IMR-90 (cell line): Measurements from ENCODE around the gene CKAP5. TPM values are rescaled to one million over a fixed set of nuclear protein-coding genes. Genes with fewer than 3 reads are reported as not detected.
A peak's percentile ranks its signal among the peaks of the same experiment; 100 is the strongest.

ENCODE experiments used
- ATAC-seq: fragments of 200-7000 bp; cut with Tn5 transposase; 2 replicates; pipeline ENCODE4 v1.9.1; 2020; ENCODE audit warnings: low read depth, mild to moderate bottlenecking, moderate library complexity
- BruUV-seq: library from RNA; stranded (reverse); fragments of 400-500 nt; replicated peaks from 2 replicates; lab custom pipeline; 2021; lab: Mats Ljungman, UMichigan
- CTCF ChIA-PET: fragments of 300-600 bp; formaldehyde crosslinking; extraction: SDS; loops from one replicate; lab custom pipeline; 2021; ENCODE audit warnings: antibody characterized with exemption; lab: Yijun Ruan, JAX
- POLR2A ChIA-PET: fragments of 300-600 bp; sonication (Branson Sonifier 250); formaldehyde crosslinking; loops from one replicate; lab custom pipeline; 2022; ENCODE audit warnings: antibody characterized with exemption; ENCODE audit not compliant: unreplicated experiment; lab: Charles Lee
- DNase-seq: peaks from one replicate; pipeline ENCODE4 v3.0.0; 2013
- H2AFZ ChIP-seq: replicated peaks from 2 replicates; pipeline ENCODE3; 2013; ENCODE audit warnings: low read length, mild to moderate bottlenecking; ENCODE audit not compliant: poor library complexity
- H2AK5ac ChIP-seq: 2 replicates; pipeline ENCODE4 v1.6.1; 2013; ENCODE audit warnings: low read depth, low read length, inconsistent platforms
- H2AK9ac ChIP-seq: replicated peaks from 2 replicates; pipeline ENCODE3; 2013; ENCODE audit warnings: mild to moderate bottlenecking, low read depth, low read length, moderate library complexity; ENCODE audit not compliant: poor library complexity
- H2BK120ac ChIP-seq: 2 replicates; pipeline ENCODE4 v1.6.1; 2013; ENCODE audit warnings: low read depth, low read length, inconsistent platforms
- H2BK15ac ChIP-seq: 3 replicates; pipeline ENCODE4 v1.6.1; 2013; ENCODE audit warnings: low read depth, low read length, inconsistent platforms
- H2BK20ac ChIP-seq: 2 replicates; pipeline ENCODE4 v1.6.1; 2013; ENCODE audit warnings: low read depth, mild to moderate bottlenecking, inconsistent platforms, low read length, moderate library complexity
- H2BK5ac ChIP-seq: 2 replicates; pipeline ENCODE4 v1.6.1; 2013; ENCODE audit warnings: mild to moderate bottlenecking, low read depth, low read length, inconsistent platforms; ENCODE audit not compliant: poor library complexity, severe bottlenecking
- H3K14ac ChIP-seq: replicated peaks from 2 replicates; pipeline ENCODE4 v1.6.1; 2013; ENCODE audit warnings: low read depth, low read length, inconsistent platforms
- H3K18ac ChIP-seq: 2 replicates; pipeline ENCODE4 v1.6.1; 2013; ENCODE audit warnings: low read depth, low read length, control low read depth
- H3K23ac ChIP-seq: 2 replicates; pipeline ENCODE4 v1.6.1; 2013; ENCODE audit warnings: low read depth, low read length, inconsistent platforms
- H3K27ac ChIP-seq: 2 replicates; pipeline ENCODE4 v1.5.1; 2013; ENCODE audit warnings: mild to moderate bottlenecking, control low read depth, low read length; ENCODE audit not compliant: insufficient read depth
- H3K27me3 ChIP-seq: 2 replicates; pipeline ENCODE4 v1.6.1; 2013; ENCODE audit warnings: low read length; ENCODE audit not compliant: control insufficient read depth, insufficient read depth
- H3K36me3 ChIP-seq: 2 replicates; pipeline ENCODE4 v1.6.1; 2013; ENCODE audit warnings: low read length, mixed read lengths; ENCODE audit not compliant: control insufficient read depth, insufficient read depth
- H3K4ac ChIP-seq: 2 replicates; pipeline ENCODE4 v1.6.1; 2013; ENCODE audit warnings: low read depth, low read length, inconsistent platforms
- H3K4me1 ChIP-seq: 2 replicates; pipeline ENCODE4 v1.6.1; 2013; ENCODE audit warnings: low read length, mixed read lengths; ENCODE audit not compliant: control insufficient read depth, insufficient read depth
- H3K4me2 ChIP-seq: 2 replicates; pipeline ENCODE4 v1.6.1; 2013; ENCODE audit warnings: low read depth, mild to moderate bottlenecking, control low read depth, low read length, moderate library complexity
- H3K4me3 ChIP-seq: 2 replicates; pipeline ENCODE4 v1.5.1; 2013; ENCODE audit warnings: low read depth, mild to moderate bottlenecking, control low read depth, low read length, moderate library complexity; ENCODE audit not compliant: insufficient read depth
- H3K56ac ChIP-seq: 2 replicates; pipeline ENCODE4 v1.6.1; 2013; ENCODE audit warnings: low read length, inconsistent platforms; ENCODE audit not compliant: insufficient read depth; ENCODE audit errors: extremely low read depth
- H3K79me1 ChIP-seq, 2 experiments: 2 replicates each; pipeline ENCODE4 v1.6.1; 2013; ENCODE audit warnings: low read length in 2 of 2, inconsistent platforms in 1 of 2, low read depth in 1 of 2
- H3K9ac ChIP-seq: 2 replicates; pipeline ENCODE4 v1.6.1; 2013; ENCODE audit warnings: low read depth, low read length, control low read depth
- H3K9me1 ChIP-seq: 2 replicates; pipeline ENCODE4 v1.6.1; 2013; ENCODE audit warnings: low read length, inconsistent platforms; ENCODE audit not compliant: insufficient read depth
- H3K9me3 ChIP-seq: 2 replicates; pipeline ENCODE4 v1.6.1; 2013; ENCODE audit warnings: low read length; ENCODE audit not compliant: control insufficient read depth, insufficient read depth
- H4K20me1 ChIP-seq: 2 replicates; pipeline ENCODE4 v1.6.1; 2013; ENCODE audit warnings: low read length, inconsistent platforms; ENCODE audit not compliant: insufficient read depth
- H4K5ac ChIP-seq: 2 replicates; pipeline ENCODE4 v1.6.1; 2013; ENCODE audit warnings: mild to moderate bottlenecking, low read depth, low read length, control low read depth
- H4K8ac ChIP-seq, 2 experiments: 2 replicates each; pipeline ENCODE4 v1.6.1; 2013; ENCODE audit warnings: low read depth in 2 of 2, low read length in 2 of 2, control low read depth in 1 of 2, inconsistent platforms in 1 of 2
- H4K91ac ChIP-seq: 2 replicates; pipeline ENCODE4 v1.6.1; 2013; ENCODE audit warnings: low read depth, low read length, inconsistent platforms; ENCODE audit not compliant: insufficient read depth
- BHLHE40 ChIP-seq: fragments of 150-350 bp; IDR thresholded peaks from 2 replicates; pipeline ENCODE4 v1.6.1; 2016; ENCODE audit warnings: mild to moderate bottlenecking, low read depth, low read length
- FOS ChIP-seq: fragments of 150-350 bp; IDR thresholded peaks from 2 replicates; pipeline ENCODE4 v1.6.1; 2016; ENCODE audit warnings: low read depth, low read length
- MAFK ChIP-seq: IDR thresholded peaks from 2 replicates; pipeline ENCODE4 v1.6.1; 2012; ENCODE audit warnings: low read depth, low read length, improper control_type of control experiment
- MXI1 ChIP-seq: IDR thresholded peaks from 2 replicates; pipeline ENCODE4 v1.6.1; 2012; ENCODE audit warnings: low read depth, mild to moderate bottlenecking, low read length, moderate library complexity, borderline replicate concordance
- POLR2A ChIP-seq: IDR thresholded peaks from 2 replicates; pipeline ENCODE4 v1.6.1; 2012; ENCODE audit warnings: mild to moderate bottlenecking, low read depth, low read length
- RAD21 ChIP-seq: IDR thresholded peaks from 2 replicates; pipeline ENCODE4 v1.6.1; 2012; ENCODE audit warnings: low read length, improper control_type of control experiment
- RCOR1 ChIP-seq: IDR thresholded peaks from 2 replicates; pipeline ENCODE4 v1.6.1; 2012; ENCODE audit warnings: mild to moderate bottlenecking, low read length, improper control_type of control experiment; ENCODE audit not compliant: insufficient replicate concordance
- SMC3 ChIP-seq: fragments of 150-350 bp; IDR thresholded peaks from 2 replicates; pipeline ENCODE4 v1.6.1; 2016; ENCODE audit warnings: low read depth, mild to moderate bottlenecking, antibody characterized with exemption, low read length, moderate library complexity
- WGBS, 2 experiments: methylation state at CpG; one replicate each; pipeline versions ENCODE4 v1.1.5 to v1.1.7; 2013; ENCODE audit warnings: missing lambda C conversion rate in 2 of 2; ENCODE audit not compliant: insufficient read length in 1 of 2; ENCODE audit errors: extremely low coverage in 2 of 2; 5-methylcytosine and 5-hydroxymethylcytosine counted together
- dilution Hi-C: fragments of 300-500 bp; cut with HindIII; formaldehyde crosslinking; loops from one replicate; pipeline ENCODE4 v1.14.3; 2018; ENCODE audit warnings: low sequenced_read_pairs; ENCODE audit not compliant: unreplicated experiment
- in situ Hi-C: fragments of 300-500 bp; cut with MboI; formaldehyde crosslinking; loops from 3 replicates; pipeline ENCODE4 v1.14.3; 2019; ENCODE audit warnings: low sequenced_read_pairs, inconsistent platforms, mixed read lengths
- intact Hi-C: fragments of 100-400 bp; cut with micrococcal nuclease; formaldehyde crosslinking; loops from 2 replicates; pipeline ENCODE4 v1.10.0; 2022
- polyA plus RNA-seq, 3 experiments: library from polyadenylated mRNA; depleted of rRNA; stranded (reverse); fragments of >200 nt; gene quantifications; 2 replicates each; pipeline ENCODE4 v1.2.3, GENCODE V29; 2012; ENCODE audit warnings: low replicate concordance in 1 of 3
- total RNA-seq: library from RNA; depleted of rRNA; stranded (reverse); fragments of >200 nt; gene quantifications from 2 replicates; pipeline ENCODE4 v1.2.3, GENCODE V29; 2012
- TF ChIP-seq, protein P1 (sequence below): conservative IDR thresholded peaks from 2 replicates; pipeline ENCODE4 v1.5.1; 2012; ENCODE audit warnings: mild to moderate bottlenecking, low read depth, low read length, improper control_type of control experiment
- TF ChIP-seq, protein P2 (sequence below): fragments of 150-350 bp; IDR thresholded peaks from 2 replicates; pipeline ENCODE4 v1.6.1; 2017; ENCODE audit warnings: mild to moderate bottlenecking, antibody characterized with exemption, low read length, low read depth

Gene CKAP5
- total and polyA plus RNA-seq, 2 of the 4 experiments (the other 2 are of a cell fraction), result 59.5 to 79.2 TPM

DNA sequence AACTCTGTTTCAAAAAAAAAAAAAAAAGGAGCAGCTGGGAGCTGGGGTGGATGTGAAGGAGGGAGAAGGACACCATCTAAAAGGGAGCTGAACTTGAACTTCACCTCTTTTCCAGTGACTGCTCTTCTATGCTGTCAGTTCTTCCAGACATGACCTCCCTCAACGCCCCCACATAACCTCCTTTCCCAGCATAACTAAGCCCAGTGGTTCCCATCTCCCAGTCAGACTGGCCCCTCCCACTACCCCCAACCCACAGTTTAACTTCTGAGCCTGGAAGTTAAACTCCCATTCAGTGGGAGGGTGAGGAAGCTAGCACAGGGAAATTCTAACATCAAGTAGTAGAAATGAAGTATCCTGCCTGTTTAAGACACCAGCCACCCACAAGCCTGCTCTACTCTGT is 147.5 kb downstream of the CKAP5 start (continued):
- TF ChIP-seq, protein P1, sequence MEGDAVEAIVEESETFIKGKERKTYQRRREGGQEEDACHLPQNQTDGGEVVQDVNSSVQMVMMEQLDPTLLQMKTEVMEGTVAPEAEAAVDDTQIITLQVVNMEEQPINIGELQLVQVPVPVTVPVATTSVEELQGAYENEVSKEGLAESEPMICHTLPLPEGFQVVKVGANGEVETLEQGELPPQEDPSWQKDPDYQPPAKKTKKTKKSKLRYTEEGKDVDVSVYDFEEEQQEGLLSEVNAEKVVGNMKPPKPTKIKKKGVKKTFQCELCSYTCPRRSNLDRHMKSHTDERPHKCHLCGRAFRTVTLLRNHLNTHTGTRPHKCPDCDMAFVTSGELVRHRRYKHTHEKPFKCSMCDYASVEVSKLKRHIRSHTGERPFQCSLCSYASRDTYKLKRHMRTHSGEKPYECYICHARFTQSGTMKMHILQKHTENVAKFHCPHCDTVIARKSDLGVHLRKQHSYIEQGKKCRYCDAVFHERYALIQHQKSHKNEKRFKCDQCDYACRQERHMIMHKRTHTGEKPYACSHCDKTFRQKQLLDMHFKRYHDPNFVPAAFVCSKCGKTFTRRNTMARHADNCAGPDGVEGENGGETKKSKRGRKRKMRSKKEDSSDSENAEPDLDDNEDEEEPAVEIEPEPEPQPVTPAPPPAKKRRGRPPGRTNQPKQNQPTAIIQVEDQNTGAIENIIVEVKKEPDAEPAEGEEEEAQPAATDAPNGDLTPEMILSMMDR, result no peak

DNA sequence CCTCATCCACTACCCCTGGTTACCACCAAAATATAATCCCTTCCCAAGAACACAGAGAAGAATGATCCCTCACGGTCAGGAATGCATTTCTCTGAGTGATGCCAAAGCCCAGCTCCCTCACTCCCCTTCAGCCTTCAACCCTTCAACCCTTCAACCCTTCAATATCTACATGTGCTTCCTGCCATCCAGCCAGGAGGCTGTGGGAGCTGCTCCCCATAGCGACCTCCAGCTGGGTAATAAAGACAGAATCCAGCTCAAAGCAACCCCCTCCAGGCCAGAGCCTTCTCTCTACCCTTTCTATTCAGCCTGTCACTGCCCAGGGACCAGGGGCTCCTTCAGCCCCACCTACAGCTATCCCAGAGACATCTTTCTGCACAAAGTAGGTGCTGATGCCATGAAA is 148.4 kb downstream of the CKAP5 start:
- Histone ChIP-seq H3K56ac (no peak overlapping the region), H4K91ac (no peak overlapping the region), H3K9me1 (peaks cover 12% of the 10 kb centered on the region; the same call in 1 of the 2 replicates), H3K14ac (peak overlapping the region; percentile 45; the same call in 1 of the 2 replicates), H4K5ac (0 out of 2 replicates have a peak overlapping the region, but pooled peaks have one; percentile 7), H3K18ac (no peak overlapping the region), H3K27me3 (no peaks in the 10 kb centered on the region), H3K36me3 (peaks cover 40% of the 10 kb centered on the region), H3K9ac (no peak overlapping the region; the same call in 1 of the 2 replicates), H3K4me1 (peaks cover 13% of the 10 kb centered on the region), H3K79me1 (peaks cover 33 to 80% of the 10 kb centered on the region in 2 experiments), H2BK20ac (no peak overlapping the region), H3K4me2 (peak overlapping the region; percentile 1; the same call in 1 of the 2 replicates), H3K27ac (peak overlapping the region; percentile 39; the same call in 1 of the 2 replicates), H4K20me1 (peaks cover 12% of the 10 kb centered on the region; the same call in 1 of the 2 replicates), H3K23ac (peak overlapping the region; percentile 79), H2BK5ac (peak overlapping the region; percentile 25), H4K8ac (peak overlapping the region in 1 of 2 experiments; percentile 13; a peak in 2 of 4 replicates), H3K4ac (peak overlapping the region; percentile 35), H3K4me3 (no peak overlapping the region), H2AFZ (no peak overlapping the region), H2BK120ac (no peak overlapping the region; the same call in 1 of the 2 replicates), H3K9me3 (no peaks in the 10 kb centered on the region), H2BK15ac (no peak overlapping the region), H2AK9ac (peak overlapping the region; percentile 56), H2AK5ac (0 out of 2 replicates have a peak overlapping the region, but pooled peaks have one; percentile 5)
- DNase-seq (no peak), ATAC-seq (no peak)
- dilution Hi-C loops (no loop called here), in situ Hi-C loops (no loop called here), intact Hi-C loops (no loop called here)
- no TSS peak for BruUV-seq
- ChIA-PET POLR2A (interaction anchor here (0.6 kb wide), 2 partner anchors 46 to 313 kb away, joined by 5 to 11 read pairs; no protein-coding TSS in a partner anchor), CTCF (interaction anchor here (0.7 kb wide), 1 partner anchor 31 kb away, joined by 3 read pairs; no protein-coding TSS in a partner anchor)
- WGBS, 2 experiments, result no CpG with 5 or more reads among the region's 2 CpGs
- no peak for TF ChIP-seq RCOR1
- no peak for TF ChIP-seq POLR2A
- TF ChIP-seq, protein P1, result no peak
- TF ChIP-seq MAFK, result no peak
- TF ChIP-seq MXI1, result no peak
- no peak for TF ChIP-seq RAD21
- no peak for TF ChIP-seq SMC3
- TF ChIP-seq BHLHE40, result no peak
- TF ChIP-seq FOS, result no peak
- TF ChIP-seq, protein P2, sequence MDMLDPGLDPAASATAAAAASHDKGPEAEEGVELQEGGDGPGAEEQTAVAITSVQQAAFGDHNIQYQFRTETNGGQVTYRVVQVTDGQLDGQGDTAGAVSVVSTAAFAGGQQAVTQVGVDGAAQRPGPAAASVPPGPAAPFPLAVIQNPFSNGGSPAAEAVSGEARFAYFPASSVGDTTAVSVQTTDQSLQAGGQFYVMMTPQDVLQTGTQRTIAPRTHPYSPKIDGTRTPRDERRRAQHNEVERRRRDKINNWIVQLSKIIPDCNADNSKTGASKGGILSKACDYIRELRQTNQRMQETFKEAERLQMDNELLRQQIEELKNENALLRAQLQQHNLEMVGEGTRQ, result no peak
